GM12892 (cell line): Measurements from ENCODE around the gene SPSB3.

Source experiments
- POLR2A ChIP-seq: IDR thresholded peaks from 2 replicates; pipeline ENCODE4 v1.6.1; 2011; ENCODE audit warnings: low read depth, low read length, control low read depth
- POLR2AphosphoS5 ChIP-seq: IDR thresholded peaks from 2 replicates; pipeline ENCODE4 v1.6.1; 2011; ENCODE audit warnings: low read depth, low read length, control low read depth
- TAF1 ChIP-seq: IDR thresholded peaks from 2 replicates; pipeline ENCODE4 v1.6.1; 2011; ENCODE audit warnings: low read depth, mild to moderate bottlenecking, control low read depth, low read length, borderline replicate concordance

DNA sequence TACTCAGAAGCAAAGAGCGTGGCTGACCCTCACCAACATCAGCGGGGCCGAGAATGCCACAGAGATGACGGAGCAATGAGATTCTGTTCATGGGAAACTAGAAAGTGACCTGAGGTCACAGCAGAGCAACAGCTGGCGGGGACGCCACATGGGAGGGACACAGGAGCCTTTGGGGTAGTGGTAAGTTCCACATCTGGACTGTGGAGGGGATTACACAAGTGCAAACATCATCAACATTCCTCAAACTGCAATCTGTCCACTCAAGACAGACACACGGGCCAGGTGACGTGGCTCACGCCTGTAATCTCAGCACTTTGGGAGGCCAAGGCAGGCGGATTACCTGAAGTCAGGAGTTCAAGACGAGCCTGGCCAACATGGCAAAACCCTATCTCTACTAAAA lies 33.1 kb upstream of the SPSB3 start:
- TF ChIP-seq POLR2A (no peak), POLR2AphosphoS5 (no peak), TAF1 (no peak)
